ENCODE data around the gene USP16. TPM values are rescaled to one million over a fixed set of nuclear protein-coding genes. Genes with fewer than 3 reads are reported as not detected.

USP16 gene
- total RNA-seq, 1 experiment from 2014 or later, result 30.6 TPM

DNA sequence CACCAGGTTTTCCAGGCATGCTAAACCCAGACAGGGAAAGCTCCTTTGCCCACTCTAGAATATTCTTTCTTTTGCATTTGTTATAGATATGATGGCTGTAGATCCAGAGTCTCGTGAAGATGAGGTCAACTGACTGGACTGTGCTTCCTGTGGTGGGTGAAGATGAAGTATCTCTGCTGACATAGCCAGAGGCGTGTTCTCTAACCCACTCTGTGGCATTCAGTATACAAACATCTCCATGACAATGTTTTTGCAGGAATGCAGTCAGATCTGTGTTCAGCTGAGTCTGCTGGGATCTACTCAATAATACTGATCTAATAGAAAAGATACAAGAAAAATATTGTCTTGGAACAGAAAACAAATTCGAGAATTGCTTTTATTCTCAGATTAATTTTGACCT lies 16.7 kb upstream of the USP16 start:
- Histone ChIP-seq H2AK5ac (ENCODE audit: insufficient read length, low read length) (no peak overlapping the region), H3K4me1 (ENCODE audit: insufficient read depth, low read length) (no peaks in the 10 kb centered on the region), H2BK20ac (ENCODE audit: low read depth, low read length, poor library complexity, severe bottlenecking) (no peak overlapping the region), H3T11ph (ENCODE audit: low read length) (no peak overlapping the region), H3K14ac (ENCODE audit: insufficient read depth, low read length) (no peak overlapping the region), H4K8ac (replicated peaks; ENCODE audit: insufficient read length, low read depth, low read length) (no peak overlapping the region), H3K56ac (ENCODE audit: insufficient read length, low read depth, low read length) (no peak overlapping the region), H3K23ac (ENCODE audit: insufficient read length, low read depth, low read length) (no peak overlapping the region), H3K27me3 (ENCODE audit: insufficient read depth, low read length) (no peaks in the 10 kb centered on the region), H3K9me3 (ENCODE audit: control insufficient read depth, low read depth, low read length) (no peaks in the 10 kb centered on the region), H3K4me2 (ENCODE audit: insufficient read depth, insufficient read length, low read length) (no peak overlapping the region), H3K79me1 (ENCODE audit: insufficient read depth, low read depth, low read length, poor library complexity, severe bottlenecking) (no peaks in the 10 kb centered on the region), H4K5ac (ENCODE audit: insufficient read length, low read depth, low read length) (no peak overlapping the region), H2AFZ (ENCODE audit: low read length) (no peak overlapping the region), H2BK15ac (ENCODE audit: low read depth, low read length) (no peak overlapping the region), H3K79me2 (ENCODE audit: insufficient read depth, low read length) (no peaks in the 10 kb centered on the region), H2BK120ac (ENCODE audit: low read depth, low read length, poor library complexity, severe bottlenecking) (no peak overlapping the region), H4K91ac (ENCODE audit: insufficient read length, low read depth, low read length) (no peak overlapping the region), H3K9ac (ENCODE audit: extremely low read depth, insufficient read length, low read length) (no peak overlapping the region), H2BK12ac (ENCODE audit: insufficient read length, low read depth, low read length) (no peak overlapping the region), H4K20me1 (ENCODE audit: control insufficient read depth, insufficient read depth, insufficient read length) (no peaks in the 10 kb centered on the region), H3K18ac (ENCODE audit: insufficient read length, low read depth, low read length) (no peak overlapping the region), H2BK5ac (ENCODE audit: insufficient read length, low read length) (no peak overlapping the region), H3K27ac (ENCODE audit: insufficient read length, low read depth, low read length) (no peak overlapping the region), H3K4ac (ENCODE audit: low read depth, low read length) (no peak overlapping the region), H3K23me2 (ENCODE audit: insufficient read length, low read depth, low read length, poor library complexity, severe bottlenecking) (no peaks in the 10 kb centered on the region)
- H3K36me3 Mint-ChIP-seq (ENCODE audit: insufficient read depth in 1 of 3, low read depth in 3 of 3), result peaks cover 4 to 5% (median 5%) of the 10 kb centered on the region in 3 experiments; a peak in 5 of 7 replicates
- H3K27ac Mint-ChIP-seq, result no peak overlapping the region
- DNase-seq, result no peak
- peaks cover 4 to 12% of the 10 kb centered on the region in 2 experiments for H3K9me3 Mint-ChIP-seq
- no peak overlapping the region for H3K4me3 Mint-ChIP-seq
- no peaks in the 10 kb centered on the region for H3K4me1 Mint-ChIP-seq
- WGBS (ENCODE audit: extremely low coverage, insufficient read length, low lambda C conversion rate), result no CpG with 5 or more reads among the region's 3 CpGs
- TF ChIP-seq, protein P1, sequence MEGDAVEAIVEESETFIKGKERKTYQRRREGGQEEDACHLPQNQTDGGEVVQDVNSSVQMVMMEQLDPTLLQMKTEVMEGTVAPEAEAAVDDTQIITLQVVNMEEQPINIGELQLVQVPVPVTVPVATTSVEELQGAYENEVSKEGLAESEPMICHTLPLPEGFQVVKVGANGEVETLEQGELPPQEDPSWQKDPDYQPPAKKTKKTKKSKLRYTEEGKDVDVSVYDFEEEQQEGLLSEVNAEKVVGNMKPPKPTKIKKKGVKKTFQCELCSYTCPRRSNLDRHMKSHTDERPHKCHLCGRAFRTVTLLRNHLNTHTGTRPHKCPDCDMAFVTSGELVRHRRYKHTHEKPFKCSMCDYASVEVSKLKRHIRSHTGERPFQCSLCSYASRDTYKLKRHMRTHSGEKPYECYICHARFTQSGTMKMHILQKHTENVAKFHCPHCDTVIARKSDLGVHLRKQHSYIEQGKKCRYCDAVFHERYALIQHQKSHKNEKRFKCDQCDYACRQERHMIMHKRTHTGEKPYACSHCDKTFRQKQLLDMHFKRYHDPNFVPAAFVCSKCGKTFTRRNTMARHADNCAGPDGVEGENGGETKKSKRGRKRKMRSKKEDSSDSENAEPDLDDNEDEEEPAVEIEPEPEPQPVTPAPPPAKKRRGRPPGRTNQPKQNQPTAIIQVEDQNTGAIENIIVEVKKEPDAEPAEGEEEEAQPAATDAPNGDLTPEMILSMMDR (conservative IDR thresholded peaks at IDR 0.05), result no peak
- H3K27me3 Mint-ChIP-seq (ENCODE audit: low read depth), result peaks cover 5% of the 10 kb centered on the region; the same call in 1 of the 2 replicates
